ENCODE data around the gene NKAIN1.

DNA sequence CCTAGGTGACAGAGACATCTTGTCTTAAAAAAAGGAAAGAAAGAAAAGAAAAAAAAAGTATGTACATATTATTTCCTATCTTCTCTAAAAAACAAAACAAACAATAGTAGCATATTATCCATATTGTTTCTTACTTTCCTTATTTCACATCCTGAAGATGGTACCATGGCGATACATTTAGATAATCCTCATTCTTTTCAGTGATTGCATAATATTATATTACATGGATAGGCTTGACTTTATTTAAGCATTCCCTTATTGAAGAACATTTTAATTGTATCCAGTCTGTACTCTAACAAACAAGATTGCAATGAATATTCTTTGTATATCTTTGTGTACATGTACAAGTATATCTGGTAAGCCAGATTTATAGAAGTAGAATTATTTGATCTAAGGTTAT, 91.3 kb downstream of the NKAIN1 start:
- TF ChIP-seq, protein P1, sequence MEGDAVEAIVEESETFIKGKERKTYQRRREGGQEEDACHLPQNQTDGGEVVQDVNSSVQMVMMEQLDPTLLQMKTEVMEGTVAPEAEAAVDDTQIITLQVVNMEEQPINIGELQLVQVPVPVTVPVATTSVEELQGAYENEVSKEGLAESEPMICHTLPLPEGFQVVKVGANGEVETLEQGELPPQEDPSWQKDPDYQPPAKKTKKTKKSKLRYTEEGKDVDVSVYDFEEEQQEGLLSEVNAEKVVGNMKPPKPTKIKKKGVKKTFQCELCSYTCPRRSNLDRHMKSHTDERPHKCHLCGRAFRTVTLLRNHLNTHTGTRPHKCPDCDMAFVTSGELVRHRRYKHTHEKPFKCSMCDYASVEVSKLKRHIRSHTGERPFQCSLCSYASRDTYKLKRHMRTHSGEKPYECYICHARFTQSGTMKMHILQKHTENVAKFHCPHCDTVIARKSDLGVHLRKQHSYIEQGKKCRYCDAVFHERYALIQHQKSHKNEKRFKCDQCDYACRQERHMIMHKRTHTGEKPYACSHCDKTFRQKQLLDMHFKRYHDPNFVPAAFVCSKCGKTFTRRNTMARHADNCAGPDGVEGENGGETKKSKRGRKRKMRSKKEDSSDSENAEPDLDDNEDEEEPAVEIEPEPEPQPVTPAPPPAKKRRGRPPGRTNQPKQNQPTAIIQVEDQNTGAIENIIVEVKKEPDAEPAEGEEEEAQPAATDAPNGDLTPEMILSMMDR (IDR thresholded peaks at IDR 0.05; ENCODE audit: low read length): no peak
- no peak for TF ChIP-seq EZH2 (IDR thresholded peaks at IDR 0.05; ENCODE audit: borderline replicate concordance, low read length)
